Activated effector memory CD4-positive, alpha-beta T cell treated with Interleukin-2 at 50 U/mL for 16 hours (primary cell): ENCODE measurements around the gene THAP9.
"Not testable (repeated sequence)": the region's sequence is repeated elsewhere in the genome, so short reads cannot be mapped to it uniquely, and the experiment has no call there.

Source experiments
- DNase-seq: peaks from one replicate; pipeline ENCODE4 v3.0.0-alpha.2; 2020

Gene THAP9

GRCh38 chr4:82900411-82901182 lies at the start of gene THAP9:
THAP9 (plus strand) TSS chr4:82900735; CDS start chr4:82900803, 68 bp downstream.
- DNase-seq = peak; percentile 96

GRCh38 chr4:82851318-82851717 lies 49.2 kb upstream of the THAP9 start:
- no peak for DNase-seq

GRCh38 chr4:82851885-82852750 lies 48.4 kb upstream of the THAP9 start:
- DNase-seq = no peak

GRCh38 chr4:82852751-82853285 lies 47.7 kb upstream of the THAP9 start:
- no peak for DNase-seq

GRCh38 chr4:82860487-82860886 lies 40.0 kb upstream of the THAP9 start:
- not testable (repeated sequence) for DNase-seq

- DNase-seq = no peak
These were observed 39.0 kb upstream of the THAP9 start for GRCh38 chr4:82861529-82861928.

GRCh38 chr4:82864336-82864979 lies 36.1 kb upstream of the THAP9 start:
- no peak for DNase-seq

- no peak for DNase-seq
These were observed 34.9 kb upstream of the THAP9 start for GRCh38 chr4:82865592-82865991.

GRCh38 chr4:82866033-82866432 lies 34.5 kb upstream of the THAP9 start:
- not testable (repeated sequence) for DNase-seq

- no peak for DNase-seq
These were observed 33.7 kb upstream of the THAP9 start for GRCh38 chr4:82866706-82867385.

GRCh38 chr4:82868572-82868971 lies 32.0 kb upstream of the THAP9 start:
- DNase-seq = no peak

GRCh38 chr4:82885410-82885809 lies 15.1 kb upstream of the THAP9 start:
- DNase-seq = no peak

GRCh38 chr4:82886147-82886942 lies 14.2 kb upstream of the THAP9 start:
- no peak for DNase-seq

- no peak for DNase-seq
These were observed 11.2 kb upstream of the THAP9 start for GRCh38 chr4:82889287-82889686.

GRCh38 chr4:82890528-82890900 lies 10.0 kb upstream of the THAP9 start:
- DNase-seq = no peak

- DNase-seq = peak; percentile 96
These were observed 9.4 kb upstream of the THAP9 start, which contains the start of gene SEC31A for GRCh38 chr4:82890901-82891706. SEC31A (minus strand) TSS chr4:82891153; CDS start chr4:82881936, 9,217 bp downstream.

GRCh38 chr4:82891707-82892466 lies 8.6 kb upstream of the THAP9 start:
- no peak for DNase-seq

GRCh38 chr4:82892467-82892802 lies 8.1 kb upstream of the THAP9 start:
- no peak for DNase-seq

- DNase-seq = no peak
These were observed 6.6 kb upstream of the THAP9 start for GRCh38 chr4:82893942-82894341.

GRCh38 chr4:82896755-82897154 lies 3.8 kb upstream of the THAP9 start:
- no peak for DNase-seq
